PFSK-1 (cell line): ENCODE measurements around the gene AHDC1.

Experiments
- FOXP2 ChIP-seq: optimal IDR thresholded peaks from 2 replicates; pipeline ENCODE3; 2011; ENCODE audit warnings: borderline replicate concordance, control low read depth, inconsistent platforms; ENCODE audit not compliant: insufficient read depth; ENCODE audit errors: extremely low read length, extremely low read depth
- POLR2AphosphoS5 ChIP-seq: IDR thresholded peaks from 2 replicates; pipeline ENCODE4 v1.6.1; 2012; ENCODE audit warnings: low read depth, mild to moderate bottlenecking, control low read depth, low read length, moderate library complexity
- SIN3A ChIP-seq: IDR thresholded peaks from 2 replicates; pipeline ENCODE4 v1.6.1; 2012; ENCODE audit warnings: mild to moderate bottlenecking, low read length, moderate library complexity, borderline replicate concordance; ENCODE audit not compliant: insufficient read depth
- TAF1 ChIP-seq: IDR thresholded peaks from 2 replicates; pipeline ENCODE4 v1.6.1; 2012; ENCODE audit warnings: low read length, control low read depth, borderline replicate concordance; ENCODE audit not compliant: insufficient read depth
- TF ChIP-seq, protein P1 (sequence below), 2 experiments: IDR thresholded peaks; 2 replicates each; pipeline versions ENCODE4 v1.6.1 to v1.8.0; 2011 to 2012; ENCODE audit warnings: low read depth in 2 of 2, low read length in 2 of 2, control low read depth in 1 of 2, inconsistent platforms in 1 of 2, mild to moderate bottlenecking in 1 of 2, moderate library complexity in 1 of 2; ENCODE audit not compliant: insufficient read depth in 1 of 2

The AHDC1 gene

GRCh38 chr1:27520651-27521050 lies 83.3 kb downstream of the AHDC1 start:
- TF ChIP-seq SIN3A (no peak), TAF1 (no peak), FOXP2 (no peak)
- TF ChIP-seq, protein P1, sequence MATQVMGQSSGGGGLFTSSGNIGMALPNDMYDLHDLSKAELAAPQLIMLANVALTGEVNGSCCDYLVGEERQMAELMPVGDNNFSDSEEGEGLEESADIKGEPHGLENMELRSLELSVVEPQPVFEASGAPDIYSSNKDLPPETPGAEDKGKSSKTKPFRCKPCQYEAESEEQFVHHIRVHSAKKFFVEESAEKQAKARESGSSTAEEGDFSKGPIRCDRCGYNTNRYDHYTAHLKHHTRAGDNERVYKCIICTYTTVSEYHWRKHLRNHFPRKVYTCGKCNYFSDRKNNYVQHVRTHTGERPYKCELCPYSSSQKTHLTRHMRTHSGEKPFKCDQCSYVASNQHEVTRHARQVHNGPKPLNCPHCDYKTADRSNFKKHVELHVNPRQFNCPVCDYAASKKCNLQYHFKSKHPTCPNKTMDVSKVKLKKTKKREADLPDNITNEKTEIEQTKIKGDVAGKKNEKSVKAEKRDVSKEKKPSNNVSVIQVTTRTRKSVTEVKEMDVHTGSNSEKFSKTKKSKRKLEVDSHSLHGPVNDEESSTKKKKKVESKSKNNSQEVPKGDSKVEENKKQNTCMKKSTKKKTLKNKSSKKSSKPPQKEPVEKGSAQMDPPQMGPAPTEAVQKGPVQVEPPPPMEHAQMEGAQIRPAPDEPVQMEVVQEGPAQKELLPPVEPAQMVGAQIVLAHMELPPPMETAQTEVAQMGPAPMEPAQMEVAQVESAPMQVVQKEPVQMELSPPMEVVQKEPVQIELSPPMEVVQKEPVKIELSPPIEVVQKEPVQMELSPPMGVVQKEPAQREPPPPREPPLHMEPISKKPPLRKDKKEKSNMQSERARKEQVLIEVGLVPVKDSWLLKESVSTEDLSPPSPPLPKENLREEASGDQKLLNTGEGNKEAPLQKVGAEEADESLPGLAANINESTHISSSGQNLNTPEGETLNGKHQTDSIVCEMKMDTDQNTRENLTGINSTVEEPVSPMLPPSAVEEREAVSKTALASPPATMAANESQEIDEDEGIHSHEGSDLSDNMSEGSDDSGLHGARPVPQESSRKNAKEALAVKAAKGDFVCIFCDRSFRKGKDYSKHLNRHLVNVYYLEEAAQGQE (IDR thresholded peaks at IDR 0.05; ENCODE audit: insufficient read depth in 1 of 2, low read depth in 2 of 2, low read length in 2 of 2) = no peak

GRCh38 chr1:27519331-27520258 lies 84.3 kb downstream of the AHDC1 start:
- TF ChIP-seq TAF1 (no peak), FOXP2 (no peak), POLR2AphosphoS5 (no peak), SIN3A (no peak)
- TF ChIP-seq, protein P1 (IDR thresholded peaks at IDR 0.05; ENCODE audit: insufficient read depth in 1 of 2, low read depth in 2 of 2, low read length in 2 of 2) = no peak

DNA sequence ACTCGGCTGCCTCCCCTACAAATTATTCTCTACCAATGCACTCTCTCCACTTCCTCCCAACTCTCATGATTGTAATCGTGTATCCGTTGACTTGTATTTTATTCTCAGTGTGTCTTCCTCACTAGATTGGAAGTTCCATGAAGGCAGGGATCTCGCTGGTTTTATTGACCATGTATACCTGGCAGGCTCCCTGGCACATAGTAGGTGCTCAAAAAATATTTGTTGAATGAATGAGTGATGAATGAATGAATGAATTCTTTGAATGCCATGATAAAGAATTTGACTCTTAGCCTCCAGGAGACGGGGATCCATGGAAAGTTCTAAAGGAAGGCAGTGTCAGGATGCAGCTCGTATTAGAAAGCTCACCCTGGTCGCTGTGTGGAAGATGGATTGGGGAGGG lies 85.1 kb downstream of the AHDC1 start:
- TF ChIP-seq POLR2AphosphoS5 = no peak
- TF ChIP-seq SIN3A = no peak
- no peak for TF ChIP-seq FOXP2
- TF ChIP-seq, protein P1 (IDR thresholded peaks at IDR 0.05; ENCODE audit: insufficient read depth in 1 of 2, low read depth in 2 of 2, low read length in 2 of 2) = no peak
- TF ChIP-seq TAF1 = no peak

- no peak for TF ChIP-seq SIN3A
- no peak for TF ChIP-seq FOXP2
- TF ChIP-seq TAF1 = no peak
- no peak for TF ChIP-seq POLR2AphosphoS5
- TF ChIP-seq, protein P1 (IDR thresholded peaks at IDR 0.05; ENCODE audit: insufficient read depth in 1 of 2, low read depth in 2 of 2, low read length in 2 of 2) = no peak
Measured at GRCh38 chr1:27517907-27518718, 85.8 kb downstream of the AHDC1 start.
